Measurements from ENCODE around the gene PRKACG. TPM values are rescaled to one million over a fixed set of nuclear protein-coding genes. Genes with fewer than 3 reads are reported as not detected.
"Not testable (repeated sequence)": the region's sequence is repeated elsewhere in the genome, so short reads cannot be mapped to it uniquely, and the experiment has no call there.

PRKACG gene
- polyA plus RNA-seq: not detected

GRCh38 chr9:69014013-69014412 is at the start of gene PRKACG:
TSS of gene PRKACG (minus strand) at chr9:69014113. CDS start at chr9:69014092, 21 bp downstream.
- no peak within 1 kb of the TSS for H3K27ac ChIP-seq (ENCODE audit: low read depth, low read length)
- WGBS, 3 donors: 97 to 99% (median 98%) methylated on average over 23 to 29 of the region's 29 CpGs

GRCh38 chr9:69062195-69062594 is 48.3 kb upstream of the PRKACG start:
- H3K27ac ChIP-seq (ENCODE audit: low read depth, low read length): no peak overlapping the region
- WGBS, 3 donors: 96 to 99% (median 97%) methylated on average over 5 of the region's 5 CpGs

- H3K27ac ChIP-seq (ENCODE audit: low read depth, low read length): no peak overlapping the region
- WGBS, 3 donors: 38 to 58% (median 41%) methylated on average over 1 of the region's 1 CpG
Observed at GRCh38 chr9:69060766-69061165, 46.9 kb upstream of the PRKACG start.

- WGBS, 3 donors: 92 to 96% (median 93%) methylated on average over 2 of the region's 2 CpGs
- no peak overlapping the region for H3K27ac ChIP-seq (ENCODE audit: low read depth, low read length)
Observed at GRCh38 chr9:69058101-69058500, 44.2 kb upstream of the PRKACG start.

GRCh38 chr9:69056191-69056815 is 42.4 kb upstream of the PRKACG start:
- H3K27ac ChIP-seq (ENCODE audit: low read depth, low read length): no peak overlapping the region
- 90 to 93% (median 93%) methylated on average over 4 of the region's 4 CpGs for WGBS, 3 donors

GRCh38 chr9:69054989-69055388 is 41.1 kb upstream of the PRKACG start:
- no peak overlapping the region for H3K27ac ChIP-seq (ENCODE audit: low read depth, low read length)
- WGBS, 3 donors: 73 to 82% (median 78%) methylated on average over 1 of the region's 1 CpG

GRCh38 chr9:69050936-69051335 is 37.0 kb upstream of the PRKACG start:
- H3K27ac ChIP-seq (ENCODE audit: low read depth, low read length): not testable (repeated sequence)
- 86 to 89% (median 87%) methylated on average over 11 to 12 of the region's 12 CpGs for WGBS, 3 donors

GRCh38 chr9:69049094-69049493 is 35.2 kb upstream of the PRKACG start:
- 78 to 88% (median 86%) methylated on average over 6 of the region's 6 CpGs for WGBS, 3 donors
- H3K27ac ChIP-seq (ENCODE audit: low read depth, low read length): no peak overlapping the region

GRCh38 chr9:69047371-69047770 is 33.5 kb upstream of the PRKACG start:
- H3K27ac ChIP-seq (ENCODE audit: low read depth, low read length): no peak overlapping the region

GRCh38 chr9:69046723-69047122 is 32.8 kb upstream of the PRKACG start:
- 63 to 74% (median 73%) methylated on average over 4 of the region's 4 CpGs for WGBS, 3 donors
- no peak overlapping the region for H3K27ac ChIP-seq (ENCODE audit: low read depth, low read length)

More at GRCh38 chr9:69047371-69047770, 33.5 kb upstream of the PRKACG start:
- 39 to 74% (median 42%) methylated on average over 4 of the region's 4 CpGs for WGBS, 3 donors

- WGBS, 3 donors: 76 to 81% (median 77%) methylated on average over 4 of the region's 4 CpGs
- H3K27ac ChIP-seq (ENCODE audit: low read depth, low read length): no peak overlapping the region
Observed at GRCh38 chr9:69045821-69046220, 31.9 kb upstream of the PRKACG start.

GRCh38 chr9:69044240-69045219 is 30.6 kb upstream of the PRKACG start:
- no peak overlapping the region for H3K27ac ChIP-seq (ENCODE audit: low read depth, low read length)

GRCh38 chr9:69040646-69041045 is 26.7 kb upstream of the PRKACG start:
- no peak overlapping the region for H3K27ac ChIP-seq (ENCODE audit: low read depth, low read length)
- WGBS, 3 donors: 96 to 98% (median 98%) methylated on average over 2 of the region's 2 CpGs

More at GRCh38 chr9:69044240-69045219, 30.6 kb upstream of the PRKACG start:
- 50 to 68% (median 61%) methylated on average over 9 of the region's 9 CpGs for WGBS, 3 donors

- WGBS, 3 donors: 50 to 61% (median 52%) methylated on average over 10 of the region's 10 CpGs
- H3K27ac ChIP-seq (ENCODE audit: low read depth, low read length): no peak overlapping the region
Observed at GRCh38 chr9:69036799-69037198, 22.9 kb upstream of the PRKACG start.

GRCh38 chr9:69036309-69036708 is 22.4 kb upstream of the PRKACG start:
- no peak overlapping the region for H3K27ac ChIP-seq (ENCODE audit: low read depth, low read length)
- 1 to 3% (median 3%) methylated on average over 14 of the region's 14 CpGs for WGBS, 3 donors

- WGBS, 3 donors: 0 to 1% (median 1%) methylated on average over 67 to 75 of the region's 75 CpGs
- H3K27ac ChIP-seq (ENCODE audit: low read depth, low read length): no peak within 1 kb of the TSS
Observed at GRCh38 chr9:69035438-69036308, 21.8 kb upstream of the PRKACG start, which contains the start of gene FXN. TSS of gene FXN (plus strand) at chr9:69035752. CDS start at chr9:69035783, 31 bp downstream.

- WGBS, 3 donors: 42 to 85% (median 76%) methylated on average over 2 of the region's 2 CpGs
- no peak overlapping the region for H3K27ac ChIP-seq (ENCODE audit: low read depth, low read length)
Observed at GRCh38 chr9:69034071-69034470, 20.2 kb upstream of the PRKACG start.

- WGBS, 3 donors: 41 to 76% (median 53%) methylated on average over 1 of the region's 1 CpG
- H3K27ac ChIP-seq (ENCODE audit: low read depth, low read length): no peak overlapping the region
Observed at GRCh38 chr9:69030851-69031645, 17.1 kb upstream of the PRKACG start.
